Measurements from ENCODE around the gene PRR36.
A peak's percentile ranks its signal among the peaks of the same experiment; 100 is the strongest.
"Not testable (repeated sequence)": the region's sequence is repeated elsewhere in the genome, so short reads cannot be mapped to it uniquely, and the experiment has no call there.

Gene PRR36

DNA sequence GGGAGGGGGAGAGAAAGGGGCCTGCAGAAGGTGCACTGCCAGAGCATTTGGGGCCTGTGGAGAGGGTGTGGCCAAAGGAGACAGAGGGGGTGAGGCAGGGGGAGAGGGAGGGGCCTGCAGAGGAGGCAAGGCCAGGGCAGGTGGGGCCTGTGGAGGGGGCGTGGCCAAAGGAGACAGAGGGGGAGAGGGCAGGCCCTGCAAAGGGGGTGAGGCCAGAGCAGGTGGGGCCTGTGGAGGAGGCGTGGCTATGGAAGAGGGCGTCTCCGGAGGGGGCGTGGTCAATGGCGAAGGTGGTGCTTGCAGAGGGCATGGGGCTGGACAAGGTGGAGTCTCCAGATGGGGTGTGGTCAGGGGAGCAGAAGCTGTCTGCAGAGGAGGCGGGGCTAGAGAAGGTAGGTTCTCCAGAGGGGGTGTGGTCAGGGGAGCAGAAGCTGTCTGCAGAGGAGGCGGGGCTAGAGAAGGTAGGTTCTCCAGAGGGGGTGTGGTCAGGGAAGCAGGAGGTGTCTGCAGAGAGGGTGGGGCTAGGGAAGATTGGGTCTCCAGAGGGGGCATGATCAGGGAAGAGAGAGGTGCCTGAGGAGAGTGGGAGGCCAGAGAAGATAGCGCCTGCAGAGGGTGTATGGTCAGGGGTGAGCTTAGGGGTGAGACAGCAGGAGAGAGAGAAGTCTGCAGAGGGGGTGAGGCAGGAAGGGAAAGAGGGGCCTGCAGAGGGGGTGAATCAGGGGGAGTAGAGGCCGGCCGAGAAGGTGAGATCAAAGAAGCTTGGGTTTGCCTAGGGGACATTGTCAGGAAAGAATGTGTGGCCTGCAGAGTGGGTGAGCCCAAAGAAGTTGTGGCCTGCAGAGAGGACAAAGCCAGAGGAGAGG, 3.4 kb downstream of the PRR36 start:
- DNase-seq: peak; percentile 39 to 52

DNA sequence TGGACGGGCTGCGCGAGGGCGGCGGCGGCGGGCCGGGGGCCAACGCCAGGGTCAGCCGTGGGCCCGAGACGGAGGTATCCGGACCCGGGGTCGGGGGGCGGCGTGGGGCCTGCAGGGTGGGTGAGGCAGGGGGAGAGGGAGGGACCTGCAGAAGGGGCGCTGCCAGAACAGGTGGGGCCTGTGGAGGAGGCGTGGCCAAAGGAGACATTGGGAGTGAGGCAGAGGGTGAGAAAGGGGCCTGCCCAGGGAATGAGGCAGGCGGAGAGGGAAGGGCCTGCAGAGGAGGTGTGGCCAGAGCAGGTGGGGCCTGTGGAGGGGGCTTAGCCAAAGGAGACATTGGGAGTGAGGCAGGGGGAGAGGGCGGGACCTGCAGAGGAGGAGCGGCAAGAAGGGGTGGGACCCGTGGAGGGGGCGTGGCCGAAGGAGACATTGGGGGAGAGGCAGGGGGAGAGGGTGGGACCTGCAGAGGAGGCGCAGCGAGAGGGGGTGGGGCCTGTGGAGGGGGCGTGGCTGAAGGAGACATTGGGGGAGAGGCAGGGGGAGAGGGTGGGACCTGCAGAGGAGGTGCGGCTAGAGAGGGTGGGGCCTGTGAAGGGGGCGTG, 4.2 kb downstream of the PRR36 start:
- no peak for DNase-seq

DNA sequence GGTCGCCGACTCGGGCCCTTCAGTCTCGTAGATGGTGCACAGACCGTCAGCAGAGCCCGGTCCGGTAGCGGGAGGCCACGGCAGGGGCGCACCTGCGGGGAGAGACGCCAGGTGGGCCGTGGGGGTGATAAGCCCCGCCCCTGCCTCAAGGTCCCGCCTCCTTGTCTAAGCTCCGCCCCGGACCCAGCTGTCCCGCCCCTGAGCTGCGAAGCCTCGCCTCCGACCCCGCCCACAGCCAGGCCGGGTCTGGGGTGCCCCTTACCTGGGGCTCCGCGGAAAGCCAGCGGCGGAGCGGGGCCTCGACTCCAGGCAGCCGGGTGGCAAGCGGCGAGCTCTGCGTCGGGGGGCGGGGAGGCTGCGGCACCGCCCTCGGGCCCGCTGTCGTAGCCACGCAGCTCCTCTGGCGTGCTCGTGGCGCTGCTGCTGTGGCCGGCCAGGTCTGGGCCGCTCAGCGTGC, 4.7 kb downstream of the PRR36 start:
- DNase-seq: peak; percentile 66 to 81

DNA sequence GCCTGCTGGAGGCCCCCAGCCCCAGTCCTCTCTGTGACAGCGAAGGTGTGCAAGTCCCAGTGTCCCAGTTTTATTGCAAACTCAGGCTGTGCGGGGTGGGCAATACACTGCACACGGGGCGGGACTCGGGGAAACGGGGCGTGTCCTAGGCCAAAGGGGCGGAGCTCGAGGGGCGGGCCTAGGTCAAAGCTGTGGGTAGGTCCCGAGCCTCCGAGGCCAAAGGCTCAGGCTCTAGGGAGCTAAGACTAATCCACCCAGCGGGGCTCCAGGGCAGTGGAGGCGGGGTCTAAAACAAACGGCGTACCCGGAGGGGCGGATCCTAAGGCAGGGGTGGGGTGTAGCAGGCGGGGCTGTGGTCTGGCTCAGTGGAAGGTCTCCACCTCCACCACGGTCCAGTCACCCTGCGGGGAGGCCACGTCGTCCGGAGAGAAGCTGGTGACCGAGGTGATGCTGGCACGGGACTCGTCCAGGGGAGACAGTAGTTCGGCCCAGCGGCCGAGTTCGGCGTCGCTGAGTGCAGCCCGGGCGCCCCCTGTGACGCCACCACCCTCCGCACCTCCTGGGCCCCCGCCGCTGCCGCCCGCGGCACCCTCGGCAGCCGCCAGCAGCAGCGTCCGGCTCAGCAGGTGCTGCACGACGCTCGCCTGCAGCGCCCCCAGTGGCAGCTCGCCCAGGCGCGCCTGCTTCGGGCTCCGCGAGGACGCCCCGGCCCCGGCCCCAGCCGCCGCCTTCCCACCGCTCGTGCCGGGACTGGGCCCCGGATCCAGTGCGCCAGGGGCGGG, 5.3 kb downstream of the PRR36 start:
- DNase-seq: peak; percentile 70 to 80

DNA sequence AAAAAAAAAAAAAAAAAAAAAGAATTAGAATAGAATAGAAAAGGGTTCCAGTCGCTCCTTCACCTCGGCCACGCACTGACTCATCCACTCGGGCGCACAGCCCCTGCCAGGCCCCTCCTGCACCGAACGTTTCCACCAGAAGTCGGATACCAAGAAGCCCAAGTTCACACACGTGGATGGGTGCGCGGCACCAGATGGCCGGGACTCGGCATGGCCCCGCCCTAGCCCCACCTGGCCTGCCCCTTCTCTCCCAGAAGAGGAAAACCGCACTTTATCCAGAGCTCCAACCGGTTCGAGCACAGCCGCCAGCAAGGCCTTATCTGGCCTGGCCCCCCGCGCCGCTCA, 5.9 kb downstream of the PRR36 start:
- DNase-seq: no peak

DNA sequence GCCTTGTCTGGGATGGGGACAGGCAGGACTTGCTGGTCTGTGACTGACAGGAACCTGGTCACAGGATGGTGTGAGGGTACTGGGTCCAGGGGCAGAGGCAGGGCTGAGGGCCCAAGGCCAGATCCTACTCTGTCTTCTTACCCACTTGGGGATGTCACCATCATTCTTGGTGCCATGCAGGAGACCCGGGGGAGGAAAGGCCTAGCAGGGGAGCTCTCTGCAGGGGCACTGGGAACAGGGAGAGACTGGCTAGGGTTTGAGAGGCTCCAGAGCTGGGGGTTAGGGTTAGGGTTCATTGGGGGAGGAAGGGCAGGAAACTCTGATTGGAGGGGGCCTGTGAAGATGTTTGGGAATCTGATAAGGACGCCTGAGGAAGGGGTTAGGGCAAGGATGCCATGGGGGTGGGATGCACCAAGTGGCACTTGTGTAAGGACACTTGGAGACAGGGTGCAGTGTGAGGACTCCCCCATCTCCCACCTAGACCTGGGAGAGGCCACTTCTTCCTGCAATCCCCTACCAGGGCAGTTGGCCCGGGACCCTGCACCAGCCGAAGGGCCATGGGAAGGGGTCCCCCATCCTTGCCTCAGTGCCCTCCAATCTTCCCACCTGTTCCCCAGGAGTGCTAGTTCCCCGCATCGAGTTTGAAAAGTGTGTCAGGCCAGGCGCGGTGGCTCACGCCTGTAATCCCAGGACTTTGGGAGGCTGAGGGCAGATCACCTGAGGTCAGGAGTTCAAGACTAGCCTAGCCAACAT, 6.9 kb downstream of the PRR36 start:
- no peak for DNase-seq

DNA sequence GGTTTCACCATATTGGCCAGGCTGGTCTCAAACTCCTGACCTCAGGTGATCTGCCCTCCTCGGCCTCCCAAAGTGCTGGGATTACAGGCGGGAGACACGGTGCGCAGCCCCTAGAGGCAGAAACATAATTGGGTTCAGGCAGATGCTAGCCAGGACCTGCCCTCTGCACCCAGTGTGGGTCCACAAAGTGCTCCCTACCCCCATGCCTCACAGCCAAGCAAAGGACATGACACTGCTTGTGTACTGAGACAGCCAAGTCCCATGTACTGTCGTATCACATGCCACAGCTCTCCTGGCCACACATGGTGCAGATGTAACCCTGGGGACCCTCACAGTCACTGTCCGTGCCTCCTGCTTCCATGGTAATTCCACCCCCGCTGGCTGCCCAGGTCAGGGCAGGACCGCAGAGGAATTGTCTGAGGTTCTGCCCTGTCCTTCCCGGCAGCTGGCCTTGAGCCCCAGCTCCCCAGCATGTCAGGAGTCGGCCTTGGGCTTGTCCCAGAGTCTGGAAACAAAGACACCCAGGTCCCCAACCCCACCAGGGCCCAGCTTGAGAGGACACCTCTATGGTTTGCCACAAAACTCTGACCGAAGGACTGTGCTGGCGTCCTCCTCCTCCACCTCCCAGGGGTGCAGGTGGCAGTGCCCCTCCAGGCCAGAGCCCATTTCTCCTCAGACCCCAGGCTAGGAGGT, 7.6 kb downstream of the PRR36 start:
- DNase-seq: no peak

DNA sequence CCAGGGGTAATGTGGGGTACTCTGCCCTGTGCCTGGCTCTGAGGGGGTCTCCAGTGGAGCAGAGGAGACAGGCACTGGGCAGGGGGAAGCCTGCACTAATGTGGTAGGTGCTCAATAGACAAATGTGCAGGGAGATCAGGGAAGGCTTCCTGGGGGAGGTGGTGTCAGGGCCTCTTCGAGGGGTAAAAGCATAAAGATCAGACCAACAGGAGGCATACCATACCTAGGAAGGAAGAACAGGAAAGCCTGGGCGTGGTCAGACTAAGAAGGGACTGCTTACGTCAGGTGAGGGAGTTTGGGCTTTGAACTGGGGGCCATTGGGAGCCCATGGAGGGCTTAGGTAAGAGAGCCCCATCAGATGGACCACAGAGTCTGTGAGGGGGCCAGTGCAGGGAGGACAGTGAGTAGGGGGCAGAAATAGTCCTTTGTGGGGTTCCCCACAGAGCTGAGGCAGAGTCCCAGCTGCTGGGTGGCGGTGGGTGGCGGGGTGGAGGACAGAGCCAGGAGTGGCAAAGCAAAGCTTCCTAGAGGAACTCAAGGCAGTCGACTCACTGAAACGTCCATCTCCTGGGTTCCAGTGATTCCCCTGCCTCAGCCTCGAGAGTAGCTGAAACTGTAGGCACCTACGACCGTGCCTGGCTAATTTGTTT, 8.8 kb downstream of the PRR36 start:
- DNase-seq: no peak

DNA sequence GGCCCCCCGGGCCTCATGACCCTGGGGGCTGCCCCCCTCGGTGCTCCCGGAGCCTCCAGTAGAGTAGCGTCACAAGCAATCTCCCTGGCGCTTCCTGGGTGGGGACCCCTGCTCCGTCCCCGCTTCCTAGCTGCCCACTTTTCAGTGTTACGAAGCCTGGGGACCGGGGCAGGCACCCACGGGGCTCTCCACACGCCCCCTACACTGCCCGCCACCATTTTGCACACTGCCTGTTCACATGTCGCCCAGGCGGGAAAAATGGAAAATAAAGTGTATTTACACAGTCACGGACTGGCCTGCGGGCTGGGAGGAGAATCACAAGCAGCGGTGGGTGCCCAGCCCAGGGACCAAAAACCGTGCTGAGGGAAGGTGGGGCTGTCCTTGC, 9.5 kb downstream of the PRR36 start:
- no peak for DNase-seq

DNA sequence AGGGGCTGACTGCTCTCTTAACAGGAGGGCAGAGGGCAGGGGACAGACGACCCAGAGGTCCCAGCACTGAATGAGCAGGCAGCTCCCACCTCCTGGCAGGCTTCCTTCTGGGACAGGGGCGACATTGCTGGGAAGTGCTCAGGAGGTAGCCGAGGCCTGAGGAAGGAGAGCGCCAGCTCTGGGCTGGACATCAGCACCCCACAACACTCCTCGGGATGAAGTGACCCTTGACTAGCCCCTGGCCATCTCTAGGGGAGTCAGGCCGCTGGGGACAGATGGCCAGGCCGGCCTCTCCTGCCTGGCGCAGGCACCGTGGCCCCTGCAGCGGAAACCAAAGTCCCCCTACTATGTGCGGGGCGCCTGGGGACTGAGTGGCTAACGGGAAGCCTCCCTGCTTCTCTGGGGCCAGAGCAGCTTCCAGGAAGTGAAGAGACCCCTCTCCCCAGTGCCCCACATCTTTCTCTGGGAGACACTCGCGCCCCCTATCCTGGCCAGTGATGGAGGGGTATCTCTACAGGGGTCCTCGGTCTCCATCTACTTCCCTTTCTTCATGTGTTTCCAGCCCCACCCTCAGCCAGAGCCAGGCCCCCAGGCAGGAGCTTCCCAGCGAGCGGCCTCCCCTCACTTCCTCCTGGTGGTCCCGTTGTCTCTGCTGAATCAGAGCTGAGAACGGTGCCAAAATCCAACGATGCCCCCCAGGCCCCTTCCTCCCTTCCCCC, 10.1 kb downstream of the PRR36 start:
- no peak for DNase-seq

DNA sequence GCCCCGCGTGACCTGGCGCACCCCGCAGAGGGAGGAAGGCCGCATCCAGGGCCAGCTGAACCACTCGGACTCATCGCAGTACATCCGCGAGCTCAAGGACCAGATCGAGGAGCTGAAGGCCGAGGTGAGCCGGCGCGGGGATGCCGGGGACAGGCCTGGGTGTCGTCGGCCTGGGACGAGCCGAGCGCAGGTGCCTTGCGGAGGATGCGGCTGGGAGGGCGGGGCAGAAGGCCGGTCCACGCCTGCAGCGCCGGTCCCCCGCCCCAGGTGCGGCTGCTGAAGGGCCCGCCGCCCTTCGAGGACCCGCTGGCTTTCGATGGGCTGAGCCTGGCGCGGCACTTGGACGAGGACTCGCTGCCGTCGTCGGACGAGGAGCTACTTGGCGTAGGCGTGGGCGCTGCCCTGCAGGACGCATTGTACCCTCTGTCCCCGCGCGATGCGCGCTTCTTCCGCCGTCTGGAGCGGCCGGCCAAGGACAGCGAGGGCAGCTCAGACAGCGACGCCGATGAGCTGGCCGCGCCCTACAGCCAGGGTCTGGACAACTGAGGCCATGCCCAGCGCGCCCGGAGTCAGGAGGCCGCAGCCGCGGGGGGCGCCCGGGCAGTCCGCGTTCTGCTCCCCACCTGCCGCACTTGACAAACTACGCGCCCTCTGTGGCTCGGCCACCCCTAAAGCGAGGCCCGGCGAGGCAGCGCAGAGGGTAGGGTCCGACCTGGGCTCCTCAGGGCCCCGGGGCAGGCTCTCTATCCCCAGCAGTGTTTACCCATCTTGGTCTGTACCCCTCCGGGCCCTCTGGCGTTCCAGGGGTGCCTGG, 10.8 kb downstream of the PRR36 start:
- no peak for DNase-seq

DNA sequence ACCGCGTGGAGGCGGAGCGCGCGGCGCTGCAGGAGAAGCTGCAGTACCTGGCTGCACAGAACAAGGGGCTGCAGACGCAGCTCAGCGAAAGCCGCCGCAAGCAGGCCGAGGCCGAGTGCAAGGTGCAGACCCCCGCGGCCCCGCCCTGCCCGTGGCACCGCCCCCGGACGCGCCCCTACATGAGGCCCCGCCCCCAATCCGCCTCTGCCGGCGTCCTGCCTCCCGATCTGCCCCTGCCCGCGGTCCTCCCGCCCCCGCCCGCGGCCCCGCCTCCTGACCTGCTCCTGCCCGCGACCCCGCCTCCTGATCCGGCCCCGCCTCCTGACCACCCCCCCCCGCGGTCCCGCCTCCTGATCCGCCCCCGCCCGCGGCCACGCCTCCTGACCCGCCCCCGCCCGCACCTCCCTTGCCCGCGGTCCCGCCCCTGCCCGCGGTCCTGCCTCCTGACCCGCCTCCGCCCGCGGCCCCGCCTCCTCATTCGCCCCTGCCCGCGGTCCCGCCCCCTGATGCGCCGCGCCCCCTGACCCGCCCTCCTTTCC, 11.7 kb downstream of the PRR36 start:
- peak; percentile 48 to 77 for DNase-seq

DNA sequence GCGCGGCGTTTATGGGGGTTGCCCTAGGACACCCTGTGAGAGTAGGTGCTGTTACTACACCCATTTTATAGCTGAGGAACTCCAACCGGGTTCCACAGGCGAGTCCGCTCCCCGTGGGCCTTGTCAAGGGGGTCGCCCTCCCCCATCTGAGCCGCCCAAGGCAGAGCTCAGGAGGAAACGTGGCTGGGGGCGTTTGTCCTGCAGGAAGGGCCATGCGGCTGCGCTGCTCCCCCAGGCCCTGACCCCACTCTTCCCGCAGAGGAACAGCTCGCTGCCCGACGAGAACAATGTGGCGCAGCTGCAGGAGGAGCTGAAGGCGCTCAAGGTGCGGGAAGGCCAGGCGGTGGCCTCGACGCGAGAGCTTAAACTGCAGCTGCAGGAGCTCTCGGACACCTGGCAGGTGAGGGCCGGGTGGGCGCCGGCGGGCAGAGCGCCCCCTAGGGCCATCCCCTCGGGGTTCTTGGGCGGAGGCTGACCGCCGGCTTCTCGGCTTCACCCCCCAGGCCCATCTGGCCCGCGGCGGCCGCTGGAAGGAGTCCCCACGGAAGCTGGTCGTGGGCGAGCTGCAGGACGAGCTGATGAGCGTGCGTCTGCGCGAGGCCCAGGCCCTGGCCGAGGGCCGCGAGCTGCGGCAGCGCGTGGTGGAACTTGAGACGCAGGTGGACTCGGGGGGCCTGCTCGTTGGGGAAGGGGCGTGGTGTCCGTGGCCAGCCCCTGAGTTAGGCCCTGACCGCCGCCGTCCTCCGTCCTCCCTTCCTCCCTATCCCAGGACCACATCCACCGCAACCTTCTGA, 12.4 kb downstream of the PRR36 start:
- DNase-seq: no peak

DNA sequence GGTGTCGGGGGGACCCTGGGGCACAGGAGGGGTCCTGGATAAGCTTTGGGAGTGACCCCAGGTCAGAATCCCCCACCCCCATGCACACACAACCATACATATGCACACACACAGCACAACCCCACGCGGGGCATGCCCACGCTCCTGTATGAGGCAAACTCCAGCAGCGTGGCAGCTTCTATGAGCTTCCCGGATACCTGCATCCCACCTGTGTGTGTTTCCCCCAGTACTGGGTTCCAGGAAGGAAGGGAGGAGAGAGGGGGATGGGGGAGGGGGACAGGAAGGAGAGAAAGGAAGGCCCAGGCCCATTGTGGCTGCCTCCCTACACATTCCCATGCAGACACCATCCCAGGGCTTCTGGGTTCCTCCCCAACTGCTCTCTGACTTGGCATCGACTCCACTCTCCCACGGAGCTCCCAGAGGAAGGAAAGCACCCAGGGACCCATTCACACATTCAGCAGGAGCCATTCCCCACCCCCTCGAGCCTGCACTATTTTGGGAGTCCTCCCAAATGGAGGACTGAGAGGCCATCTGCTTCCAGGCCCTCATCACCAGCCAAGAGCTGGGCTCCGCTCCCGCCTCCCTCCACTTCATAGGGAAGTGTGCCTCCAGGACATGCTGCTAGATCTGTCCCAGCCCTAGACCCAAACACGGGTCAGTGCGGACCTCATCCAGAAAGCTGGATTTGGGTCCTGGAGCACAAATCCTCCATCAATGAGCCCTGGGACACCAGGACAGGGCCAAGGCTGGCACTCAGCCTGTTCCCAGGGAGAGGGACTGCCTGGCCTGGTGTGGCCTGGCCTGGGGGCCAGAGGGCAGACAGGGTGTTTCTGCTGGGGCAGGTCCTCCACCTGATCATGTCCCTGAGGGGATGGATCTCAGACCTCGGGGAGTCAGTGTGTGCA, 13.2 kb downstream of the PRR36 start:
- no peak for DNase-seq

DNA sequence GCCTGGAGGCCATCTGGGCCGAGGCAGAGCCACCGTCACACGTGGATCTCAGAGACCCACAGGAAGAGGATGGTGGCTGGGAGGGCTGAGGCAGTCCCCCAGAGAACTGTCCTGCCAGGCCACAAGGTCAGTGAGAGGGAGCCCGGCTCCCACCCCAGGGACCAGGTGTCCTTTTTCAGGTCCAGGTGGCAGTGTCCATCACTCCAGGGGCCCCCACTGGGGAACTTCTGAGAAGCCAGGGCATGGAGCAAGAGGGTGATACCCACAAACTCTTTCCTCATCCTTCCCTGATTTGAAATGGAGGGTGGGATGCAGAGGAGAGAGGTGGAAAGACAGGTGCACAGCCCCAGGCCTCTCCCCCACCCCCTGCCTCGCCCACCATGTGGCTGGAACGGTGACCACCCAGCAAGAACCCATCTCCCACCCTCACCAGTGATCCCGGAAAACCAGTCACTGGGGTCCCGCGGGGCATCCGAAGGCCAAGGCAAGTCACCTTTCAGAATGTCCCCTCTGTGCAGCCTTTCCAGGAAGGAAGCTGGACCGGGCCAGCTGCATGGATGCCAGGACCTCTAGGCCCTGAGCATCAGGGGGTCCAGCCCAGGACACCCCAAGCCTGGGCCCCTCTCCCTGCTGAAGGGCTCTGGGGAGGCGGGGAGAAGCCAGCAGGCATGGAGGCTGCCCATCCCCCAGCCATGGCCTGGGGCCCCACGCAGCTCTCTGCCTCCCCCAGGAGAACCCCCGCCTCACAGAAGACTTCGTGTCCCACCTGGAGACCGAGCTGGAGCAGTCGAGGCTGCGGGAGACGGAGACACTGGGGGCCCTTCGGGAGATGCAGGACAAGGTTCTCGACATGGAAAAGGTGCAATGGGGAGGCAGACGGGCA, 14.1 kb downstream of the PRR36 start:
- DNase-seq: no peak

DNA sequence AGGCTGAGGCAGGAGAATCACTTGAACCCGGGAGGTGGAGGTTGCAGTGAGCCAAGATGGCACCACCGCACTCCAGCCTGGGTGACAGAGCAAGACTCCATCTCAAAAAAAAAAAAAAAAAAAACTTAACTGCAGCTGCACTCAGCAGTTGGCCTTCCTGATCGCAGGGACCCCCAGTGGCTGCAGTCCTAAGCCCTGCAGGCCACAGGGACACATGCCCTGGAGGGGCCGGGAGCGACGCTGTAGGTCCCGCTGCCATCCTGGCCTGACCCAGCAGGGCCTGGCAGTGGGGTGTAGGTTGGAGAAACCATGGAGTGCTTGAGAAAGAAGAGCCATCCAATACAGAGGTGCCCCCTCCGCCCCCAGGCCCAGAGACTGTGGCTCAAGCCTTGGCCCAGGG, 15.1 kb downstream of the PRR36 start:
- DNase-seq: not testable (repeated sequence)

Data from stimulated activated CD4-positive, alpha-beta T cell treated with anti-CD3 and anti-CD28 coated beads, Interleukin-2, amount 100 ng/mL, for 48 hours (primary cell).